Loucy (cell line): ENCODE results near the gene MYO18B.

Experiments used
- CTCF ChIP-seq: fragments of 200-600 bp; sonication (generic); conservative IDR thresholded peaks from 2 replicates; pipeline ENCODE4 v1.5.1; 2014; ENCODE audit warnings: mild to moderate bottlenecking, antibody characterized with exemption, low read length
- EZH2phosphoT487 ChIP-seq: fragments of 200-600 bp; IDR thresholded peaks from 2 replicates; pipeline ENCODE4 v1.6.1; 2018; ENCODE audit warnings: antibody characterized with exemption, mild to moderate bottlenecking, moderate library complexity, borderline replicate concordance

GRCh38 chr22:25698461-25698860 lies 43.5 kb upstream of the MYO18B start:
- no peak for TF ChIP-seq CTCF
- no peak for TF ChIP-seq EZH2phosphoT487
